HepG2 (cell line): Measurements from ENCODE around the gene ASB3. TPM values are rescaled to one million over a fixed set of nuclear protein-coding genes. Genes with fewer than 3 reads are reported as not detected.

Experiments used
- ATAC-seq: fragments of 200-7000 bp; cut with Tn5 transposase; 3 replicates; pipeline ENCODE4 v1.9.1; 2020; ENCODE audit warnings: mild to moderate bottlenecking, moderate library complexity
- BruUV-seq: library from RNA; stranded (reverse); fragments of 400-500 nt; replicated peaks from 2 replicates; lab custom pipeline; 2021; lab: Mats Ljungman, UMichigan
- CTCF ChIA-PET: fragments of 300-600 bp; formaldehyde crosslinking; extraction: SDS; loops from one replicate; lab custom pipeline; 2021; ENCODE audit warnings: low total read pairs, inconsistent platforms, low intra/inter-chr PET ratio; lab: Yijun Ruan, JAX
- POLR2A ChIA-PET: fragments of 350-600 bp; sonication (Branson Sonifier 250); formaldehyde crosslinking; loops from one replicate; lab custom pipeline; 2020; ENCODE audit warnings: antibody characterized with exemption, inconsistent platforms; lab: Yijun Ruan, JAX
- DNase-seq: peaks from one replicate; pipeline ENCODE4 v3.0.0-alpha.2; 2015; ENCODE audit warnings: low spot score
- FAIRE-seq: peaks from 3 replicates; lab custom pipeline; 2011; peaks lifted over from hg19 to GRCh38; lab: Jason Lieb, UNC
- H2AFZ ChIP-seq: one replicate; pipeline ENCODE4 v1.6.1; 2011; ENCODE audit warnings: low read length, inconsistent platforms
- H3K27ac ChIP-seq: fragments of 300-600 bp; 3 replicates; pipeline ENCODE4 v1.8.0; 2011; ENCODE audit warnings: mixed run types, mild to moderate bottlenecking, mixed read lengths, low read length, inconsistent platforms; ENCODE audit not compliant: insufficient read depth; ENCODE audit errors: extremely low read length
- H3K27me3 ChIP-seq, 2 experiments: fragments of 200-600 bp in 1 of 2; 2 replicates in 1 of 2; 3 replicates in 1 of 2; pipeline versions ENCODE4 v1.6.0 to v1.8.0; 2011; ENCODE audit warnings: low read length in 2 of 2, mild to moderate bottlenecking in 2 of 2, moderate library complexity in 2 of 2, inconsistent platforms in 1 of 2; ENCODE audit not compliant: insufficient read depth in 2 of 2, control insufficient read depth in 1 of 2
- H3K36me3 ChIP-seq, 2 experiments: fragments of 200-600 bp in 1 of 2; replicated peaks in 1 of 2; 2 replicates in 1 of 2; 3 replicates in 1 of 2; pipeline versions ENCODE4 v1.5.1 to v1.8.0; 2011; ENCODE audit warnings: low read length in 2 of 2, inconsistent platforms in 1 of 2; ENCODE audit not compliant: insufficient read depth in 2 of 2, control insufficient read depth in 1 of 2
- H3K4me1 ChIP-seq: 2 replicates; pipeline ENCODE4 v1.5.1; 2012; ENCODE audit warnings: low read length, inconsistent platforms; ENCODE audit not compliant: insufficient read depth
- H3K4me2 ChIP-seq: 2 replicates; pipeline ENCODE4 v1.6.0; 2011; ENCODE audit warnings: low read depth, low read length, inconsistent platforms
- H3K4me3 ChIP-seq, 3 experiments: fragments of 200-600 bp in 1 of 3; sonication (generic), shearing (Covaris generic) in 1 of 3; replicated peaks in 1 of 3; 2 replicates each; pipeline ENCODE4 v1.5.1; 2011 to 2016; ENCODE audit warnings: low read length in 3 of 3, inconsistent platforms in 2 of 3, low read depth in 2 of 3, mild to moderate bottlenecking in 2 of 3, control low read depth in 1 of 3, mixed read lengths in 1 of 3; ENCODE audit not compliant: insufficient read depth in 1 of 3
- H3K79me2 ChIP-seq: one replicate; pipeline ENCODE4 v1.6.1; 2011; ENCODE audit warnings: low read length, inconsistent platforms; ENCODE audit not compliant: insufficient read depth
- H3K9ac ChIP-seq: 2 replicates; pipeline ENCODE4 v1.6.0; 2011; ENCODE audit warnings: mild to moderate bottlenecking, low read depth, low read length, inconsistent platforms; ENCODE audit not compliant: insufficient read depth
- H3K9me3 ChIP-seq: 2 replicates; pipeline ENCODE4 v1.5.1; 2012; ENCODE audit warnings: mild to moderate bottlenecking, low read length
- H4K20me1 ChIP-seq: 2 replicates; pipeline ENCODE4 v1.6.0; 2011; ENCODE audit warnings: inconsistent platforms, mild to moderate bottlenecking, low read length, moderate library complexity; ENCODE audit not compliant: insufficient read depth
- AFF4 ChIP-seq: sonication (generic); formaldehyde crosslinking; IDR thresholded peaks from 2 replicates; pipeline ENCODE4 v1.4.0; 2020; ENCODE audit warnings: missing genetic modification reagents
- ASH2L ChIP-seq: fragments of 300-600, 200-600 bp; sonication (generic); IDR thresholded peaks from 2 replicates; pipeline ENCODE4 v1.7.0; 2017; ENCODE audit warnings: low read depth, mild to moderate bottlenecking, moderate library complexity, mixed read lengths, low read length; ENCODE audit not compliant: insufficient read length
- ELF1 ChIP-seq: sonication (generic); formaldehyde crosslinking; IDR thresholded peaks from 2 replicates; pipeline ENCODE4 v1.4.0; 2020; ENCODE audit warnings: missing genetic modification reagents
- HINFP ChIP-seq: sonication (generic); formaldehyde crosslinking; IDR thresholded peaks from 2 replicates; pipeline ENCODE4 v1.4.0; 2020; ENCODE audit warnings: low read depth, mild to moderate bottlenecking, missing genetic modification reagents
- HNRNPL ChIP-seq: fragments of 200-400 bp; formaldehyde crosslinking; IDR thresholded peaks from 2 replicates; pipeline ENCODE4 v1.6.1; 2017; ENCODE audit warnings: mild to moderate bottlenecking, low read depth, low read length
- HOXD1 ChIP-seq: sonication (generic); formaldehyde crosslinking; IDR thresholded peaks from 2 replicates; pipeline ENCODE4 v1.5.0; 2020; ENCODE audit warnings: missing genetic modification reagents
- ISX ChIP-seq: sonication (generic); formaldehyde crosslinking; conservative IDR thresholded peaks from 2 replicates; pipeline ENCODE4 v1.5.0; 2020; ENCODE audit warnings: missing genetic modification reagents
- MIER2 ChIP-seq: IDR thresholded peaks from 2 replicates; pipeline ENCODE4 v1.6.1; 2016; ENCODE audit warnings: missing biosample characterization, missing genetic modification reagents
- RELA ChIP-seq: sonication (generic); formaldehyde crosslinking; IDR thresholded peaks from 2 replicates; pipeline ENCODE4 v1.4.0; 2020; ENCODE audit warnings: missing genetic modification reagents
- SPEN ChIP-seq: sonication (generic); formaldehyde crosslinking; IDR thresholded peaks from 2 replicates; pipeline ENCODE4 v1.5.1; 2020; ENCODE audit warnings: low read depth, mild to moderate bottlenecking, missing genetic modification reagents
- SRSF4 ChIP-seq: fragments of 200-400 bp; formaldehyde crosslinking; IDR thresholded peaks from one replicate; pipeline ENCODE4 v1.6.1; 2018; ENCODE audit warnings: mild to moderate bottlenecking, low read depth, low read length, moderate library complexity; ENCODE audit not compliant: poor library complexity, severe bottlenecking
- ZBTB1 ChIP-seq: sonication (generic); formaldehyde crosslinking; IDR thresholded peaks from 2 replicates; pipeline ENCODE4 v1.4.0; 2020; ENCODE audit warnings: missing genetic modification reagents, borderline replicate concordance
- ZFAT ChIP-seq: sonication (generic); formaldehyde crosslinking; conservative IDR thresholded peaks from 2 replicates; pipeline ENCODE4 v1.8.1; 2023; ENCODE audit warnings: missing genetic modification reagents, inconsistent platforms
- ZMAT5 ChIP-seq: sonication (generic); formaldehyde crosslinking; IDR thresholded peaks from 2 replicates; pipeline ENCODE4 v1.5.0; 2020; ENCODE audit warnings: mild to moderate bottlenecking, low read depth, missing genetic modification reagents, borderline replicate concordance
- ZNF17 ChIP-seq: sonication (generic); formaldehyde crosslinking; IDR thresholded peaks from 2 replicates; pipeline ENCODE4 v1.5.0; 2020; ENCODE audit warnings: mild to moderate bottlenecking, missing genetic modification reagents
- ZNF879 ChIP-seq: sonication (generic); formaldehyde crosslinking; IDR thresholded peaks from 2 replicates; pipeline ENCODE4 v1.8.1; 2023; ENCODE audit warnings: missing genetic modification reagents
- WGBS: methylation state at CpG from one replicate; pipeline ENCODE4 v1.1.6; 2017; ENCODE audit warnings: low lambda C conversion rate; 5-methylcytosine and 5-hydroxymethylcytosine counted together
- in situ Hi-C: cut with HindIII; loops from 2 replicates; pipeline ENCODE4 v1.10.0; 2017; ENCODE audit warnings: low pct_unique_long_range_greater_than_20kb; ENCODE audit not compliant: extremely low pct_ligation_motif_present
- intact Hi-C: fragments of 100-400 bp; cut with micrococcal nuclease; formaldehyde crosslinking; loops from one replicate; pipeline ENCODE4 v1.10.0; 2022; ENCODE audit not compliant: unreplicated experiment
- polyA plus RNA-seq, 8 experiments: library from polyadenylated mRNA; depleted of rRNA in 3 of 8; stranded (reverse) in 7 of 8; unstranded in 1 of 8; fragments of >200 nt; fragmentation: Illumina TruSeq in 4 of 8; extraction: Trizol in 4 of 8; gene quantifications; 2 replicates each; pipeline versions ENCODE4 v1.2.1 to v1.2.3, GENCODE V29; 2011 to 2016; ENCODE audit warnings: low read depth in 4 of 8, missing spikeins in 1 of 8, mixed read lengths in 1 of 8; ENCODE audit not compliant: insufficient read depth in 1 of 8
- total RNA-seq, 5 experiments: library from RNA; depleted of rRNA; stranded (reverse); fragments of >200 nt; fragmentation: Illumina TruSeq; extraction: Trizol; gene quantifications; 2 replicates each; pipeline ENCODE4 v1.2.3, GENCODE V29; 2016; ENCODE audit warnings: low read depth in 1 of 5

ASB3 gene
- total and polyA plus RNA-seq, 2 of the 13 experiments (the other 11 are each of a cell fraction or from before 2014, with no cell fraction given): 40.1 to 41.8 TPM

- TF ChIP-seq ISX (no peak), RELA (CRISPR knock-in tag) (no peak), AFF4 (no peak), HNRNPL (no peak)
- TF ChIP-seq, all 625 proteins: peak for 0
Observed at GRCh38 chr2:53725662-53726061, 61.1 kb downstream of the ASB3 start (continued).

- no peaks in the 10 kb centered on the region for H3K4me1 ChIP-seq
- CTCF ChIA-PET: no interaction called here
- no peak overlapping the region for H3K4me2 ChIP-seq
- TF ChIP-seq ASH2L (no peak), HOXD1 (no peak), MIER2 (CRISPR knock-in tag) (no peak), ZNF879 (CRISPR knock-in tag) (no peak), SPEN (CRISPR knock-in tag) (no peak), ZNF17 (no peak), ZBTB1 (no peak), HINFP (CRISPR knock-in tag) (no peak), ZMAT5 (CRISPR knock-in tag) (no peak), ELF1 (CRISPR knock-in tag) (no peak), SRSF4 (no peak), ZFAT (CRISPR knock-in tag) (no peak)
- H3K79me2 ChIP-seq: no peaks in the 10 kb centered on the region
- H3K9ac ChIP-seq: no peak overlapping the region
- POLR2A ChIA-PET: no interaction called here
- H3K27ac ChIP-seq: no peak overlapping the region
- no peak for FAIRE-seq
- H4K20me1 ChIP-seq: no peaks in the 10 kb centered on the region
- no peak overlapping the region for H2AFZ ChIP-seq
- H3K4me3 ChIP-seq: no peak overlapping the region
- H3K9me3 ChIP-seq: no peaks in the 10 kb centered on the region
- 97% methylated on average over 2 of the region's 2 CpGs for WGBS
- intact Hi-C loops (no loop called here), in situ Hi-C loops (no loop called here)
- H3K36me3 ChIP-seq: peaks cover 8 to 24% of the 10 kb centered on the region in 2 experiments
- no TSS peak for BruUV-seq
- H3K27me3 ChIP-seq: no peaks in the 10 kb centered on the region
- DNase-seq: no peak
- ATAC-seq: no peak
Observed at GRCh38 chr2:53724536-53724935, 62.2 kb downstream of the ASB3 start.
